Peyer's patch (tissue), 4 donors: ENCODE data around the gene VPS33A. TPM values are rescaled to one million over a fixed set of nuclear protein-coding genes. Genes with fewer than 3 reads are reported as not detected.

Experiments used
- DNase-seq, 3 donors: peaks; one replicate each; pipeline ENCODE4 v3.0.0-alpha.2; 2017 to 2019
- H3K27ac ChIP-seq, 4 donors: fragments of 200-600 bp; sonication (generic); one replicate each; pipeline ENCODE4 v1.5.1; 2016 to 2019
- H3K27me3 ChIP-seq, 2 donors: fragments of 200-600 bp; sonication (generic); one replicate each; pipeline ENCODE4 v1.5.1; 2019
- H3K36me3 ChIP-seq, 3 donors: fragments of 200-600 bp; sonication (generic); one replicate each; pipeline ENCODE4 v1.5.1; 2016 to 2019
- H3K4me1 ChIP-seq, 4 donors: fragments of 200-600 bp; sonication (generic); one replicate each; pipeline ENCODE4 v1.5.1; 2016 to 2019
- H3K4me3 ChIP-seq, 4 donors: fragments of 200-600 bp; sonication (generic); 1 replicate in 3 of 4; 2 replicates in 1 of 4; pipeline ENCODE4 v1.5.1; 2016 to 2019; ENCODE audit warnings: mild to moderate bottlenecking in 1 of 4
- H3K9me3 ChIP-seq, 4 donors: fragments of 200-600 bp; sonication (generic); one replicate each; pipeline ENCODE4 v1.5.1; 2016 to 2019; ENCODE audit warnings: mild to moderate bottlenecking in 1 of 4
- CTCF ChIP-seq, 6 experiments: fragments of 450-650 bp in 4 of 6; fragments of 200-600 bp in 2 of 6; sonication (generic) in 1 of 6; IDR thresholded peaks; one replicate each; pipeline ENCODE4 v1.5.1; 2017 to 2019; ENCODE audit warnings: antibody characterized with exemption in 6 of 6, mild to moderate bottlenecking in 3 of 6, moderate library complexity in 1 of 6
- POLR2A ChIP-seq, 2 donors: fragments of 450-650 bp; IDR thresholded peaks; one replicate each; pipeline ENCODE4 v1.5.1; 2017; ENCODE audit warnings: antibody characterized with exemption in 2 of 2, mild to moderate bottlenecking in 2 of 2, moderate library complexity in 2 of 2
- small RNA-seq, 2 donors: library from RNA; depleted of rRNA; stranded (forward); fragments of <200 nt; gene quantifications; one replicate each; pipeline ENCODE3, GENCODE V24; 2016
- total RNA-seq, 4 donors: library from RNA; depleted of rRNA; stranded (reverse); fragments of >200 nt; gene quantifications; one replicate each; pipeline ENCODE4 v1.1.0, GENCODE V29; 2016

Gene VPS33A
- total RNA-seq, 4 donors from 2014 or later = 13.1 to 18.2 (median 16.7) TPM

- no peak for DNase-seq
- Histone ChIP-seq H3K36me3 (no peaks in the 10 kb centered on the region), H3K9me3 (no peaks in the 10 kb centered on the region), H3K27ac (no peak overlapping the region), H3K27me3 (no peaks in the 10 kb centered on the region), H3K4me1 (peaks cover 0 to 12% (median 3%) of the 10 kb centered on the region in 4 donors), H3K4me3 (peak overlapping the region; percentile 28 to 65 (median 57))
- TF ChIP-seq CTCF (IDR thresholded peaks at IDR 0.05) (no peak), POLR2A (IDR thresholded peaks at IDR 0.05) (no peak)
Observed at GRCh38 chr12:122183588-122183940, 82.7 kb downstream of the VPS33A start.

- no peak for TF ChIP-seq POLR2A (IDR thresholded peaks at IDR 0.05)
- no peak for TF ChIP-seq CTCF (IDR thresholded peaks at IDR 0.05)
- peak within 1 kb of the TSS; percentile 28 to 65 (median 57) for H3K4me3 ChIP-seq
- H3K27ac ChIP-seq = no peak within 1 kb of the TSS
- H3K9me3 ChIP-seq = no peaks in the 10 kb centered on the region
- peak; percentile 18 to 73 (median 66) for DNase-seq
- H3K36me3 ChIP-seq = no peaks in the 10 kb centered on the region
- H3K4me1 ChIP-seq = peaks cover 0 to 12% (median 3%) of the 10 kb centered on the region in 4 donors
- H3K27me3 ChIP-seq = no peaks in the 10 kb centered on the region
Observed at GRCh38 chr12:122182887-122183587, 83.3 kb downstream of the VPS33A start, which contains the start of gene LRRC43. TSS of gene LRRC43 (plus strand) at chr12:122183123. CDS start at chr12:122183145, 22 bp downstream.

Small RNA genes lying within 50 kb of the gene (small RNA-seq; reads per million reads assigned to genes)
- gene DIABLO = 0 to 0.64 reads per million in 2 donors

Other genes starting within 250 kb of the VPS33A start
- gene BCL7A, start 244.6 kb downstream of the VPS33A start, total RNA-seq = 10 to 100 TPM in 1 of 4 donors, 1 to 10 TPM in 3; 3.3 to 23.9 (median 4.4) TPM
- gene MLXIP, start 187.7 kb downstream of the VPS33A start, total RNA-seq = 100 to 1,000 TPM in 2 of 4 donors, 10 to 100 TPM in 2; 41.5 to 157 (median 98.3) TPM
- not detected for gene IL31, start 92.3 kb downstream of the VPS33A start, total RNA-seq
- gene LRRC43, start 83.4 kb downstream of the VPS33A start, total RNA-seq = not detected
- gene B3GNT4, start 62.8 kb downstream of the VPS33A start, total RNA-seq = under 1 TPM in 1 of 4 donors, not detected in 3; 0.70 TPM
- 10 to 100 TPM; 51.3 to 64.1 (median 56.1) TPM for gene DIABLO, start 40.4 kb downstream of the VPS33A start, total RNA-seq
- 100 to 1,000 TPM in 1 of 4 donors, 10 to 100 TPM in 3; 55.7 to 167 (median 86.0) TPM for gene CLIP1, start 156.2 kb upstream of the VPS33A start, total RNA-seq
- 10 to 100 TPM; 20.5 to 59.4 (median 28.4) TPM for gene ZCCHC8, start 234.4 kb upstream of the VPS33A start, total RNA-seq